WTC11 (cell line): Measurements from ENCODE around the gene RYR3. TPM values are rescaled to one million over a fixed set of nuclear protein-coding genes. Genes with fewer than 3 reads are reported as not detected.

Experiments used
- ATAC-seq: fragments of 200-7000 bp; cut with Tn5 transposase; 2 replicates; pipeline ENCODE4 v1.10.0; 2021; ENCODE audit warnings: mild to moderate bottlenecking, moderate library complexity
- CTCF ChIA-PET: fragments of 300-600 bp; sonication (Branson Sonifier 250); formaldehyde crosslinking; loops from one replicate; lab custom pipeline; 2021; ENCODE audit warnings: antibody characterized with exemption; lab: Charles Lee
- POLR2A ChIA-PET: fragments of 350-600 bp; sonication (Branson Sonifier 250); formaldehyde crosslinking; loops from one replicate; lab custom pipeline; 2021; ENCODE audit warnings: antibody characterized with exemption; lab: Charles Lee
- DNase-seq: peaks from one replicate; pipeline ENCODE4 v3.0.0; 2021; ENCODE audit warnings: low spot score
- H3K27ac Mint-ChIP-seq: 2 replicates; pipeline ENCODE4 v1.8.0; 2021; ENCODE audit warnings: mixed read lengths
- H3K27me3 Mint-ChIP-seq: 2 replicates; pipeline ENCODE4 v1.8.0; 2021; ENCODE audit warnings: low read depth, mild to moderate bottlenecking, moderate library complexity, mixed read lengths
- H3K36me3 Mint-ChIP-seq: 2 replicates; pipeline ENCODE4 v1.8.0; 2021; ENCODE audit warnings: mixed read lengths
- H3K4me1 Mint-ChIP-seq: 2 replicates; pipeline ENCODE4 v1.8.0; 2022; ENCODE audit warnings: mixed read lengths
- H3K4me3 Mint-ChIP-seq: 2 replicates; pipeline ENCODE4 v1.8.0; 2021; ENCODE audit warnings: mild to moderate bottlenecking, moderate library complexity, mixed read lengths
- H3K9me3 Mint-ChIP-seq: 2 replicates; pipeline ENCODE4 v1.8.0; 2021; ENCODE audit warnings: mixed read lengths
- CBFB ChIP-seq: sonication (generic); formaldehyde crosslinking; IDR thresholded peaks from 2 replicates; pipeline ENCODE4 v1.8.1; 2022; ENCODE audit warnings: mild to moderate bottlenecking, low read depth, missing genetic modification reagents
- CDX4 ChIP-seq: fragments of 250-450 bp; sonication (Bioruptor Pico); IDR thresholded peaks from 2 replicates; pipeline ENCODE4 v1.9.0; 2021; ENCODE audit warnings: moderate library complexity, mild to moderate bottlenecking, inconsistent platforms, borderline replicate concordance
- CREM ChIP-seq: sonication (generic); formaldehyde crosslinking; IDR thresholded peaks from 2 replicates; pipeline ENCODE4 v1.8.1; 2022; ENCODE audit warnings: mild to moderate bottlenecking, missing genetic modification reagents, moderate library complexity
- ELF4 ChIP-seq: sonication (generic); formaldehyde crosslinking; IDR thresholded peaks from 2 replicates; pipeline ENCODE4 v1.8.1; 2022; ENCODE audit warnings: low read depth, mild to moderate bottlenecking, moderate library complexity, missing genetic modification reagents
- ESRRA ChIP-seq: sonication (generic); formaldehyde crosslinking; IDR thresholded peaks from 2 replicates; pipeline ENCODE4 v1.8.1; 2022; ENCODE audit warnings: mild to moderate bottlenecking, missing genetic modification reagents, borderline replicate concordance
- ETV6 ChIP-seq: sonication (generic); formaldehyde crosslinking; IDR thresholded peaks from 2 replicates; pipeline ENCODE4 v1.8.1; 2022; ENCODE audit warnings: mild to moderate bottlenecking, missing genetic modification reagents
- IRF1 ChIP-seq: sonication (generic); formaldehyde crosslinking; IDR thresholded peaks from 2 replicates; pipeline ENCODE4 v1.8.0; 2023; ENCODE audit warnings: missing genetic modification reagents
- IRF2 ChIP-seq: sonication (generic); formaldehyde crosslinking; IDR thresholded peaks from 2 replicates; pipeline ENCODE4 v1.8.0; 2022; ENCODE audit warnings: low read depth, missing genetic modification reagents, borderline replicate concordance
- KAT7 ChIP-seq: sonication (generic); formaldehyde crosslinking; IDR thresholded peaks from 2 replicates; pipeline ENCODE4 v1.8.1; 2023; ENCODE audit warnings: missing genetic modification reagents, mild to moderate bottlenecking, borderline replicate concordance
- MAX ChIP-seq: sonication (generic); formaldehyde crosslinking; IDR thresholded peaks from 2 replicates; pipeline ENCODE4 v1.8.0; 2022; ENCODE audit warnings: mild to moderate bottlenecking, missing genetic modification reagents
- MLX ChIP-seq: sonication (generic); formaldehyde crosslinking; IDR thresholded peaks from 2 replicates; pipeline ENCODE4 v1.8.1; 2023; ENCODE audit warnings: mild to moderate bottlenecking, missing genetic modification reagents, moderate library complexity
- NFE2L1 ChIP-seq: sonication (generic); formaldehyde crosslinking; IDR thresholded peaks from 2 replicates; pipeline ENCODE4 v1.8.1; 2023; ENCODE audit warnings: missing genetic modification reagents
- NR3C1 ChIP-seq: sonication (generic); formaldehyde crosslinking; conservative IDR thresholded peaks from 2 replicates; pipeline ENCODE4 v1.8.1; 2023; ENCODE audit warnings: low read depth, mild to moderate bottlenecking, missing genetic modification reagents
- SOX15 ChIP-seq: fragments of 250-450 bp; sonication (Bioruptor Pico); IDR thresholded peaks from 2 replicates; pipeline ENCODE4 v1.9.0; 2021; ENCODE audit warnings: mild to moderate bottlenecking
- TEAD4 ChIP-seq: sonication (generic); formaldehyde crosslinking; IDR thresholded peaks from 2 replicates; pipeline ENCODE4 v1.8.0; 2022; ENCODE audit warnings: mild to moderate bottlenecking, missing genetic modification reagents
- TP53 ChIP-seq: sonication (generic); formaldehyde crosslinking; IDR thresholded peaks from 2 replicates; pipeline ENCODE4 v1.8.1; 2023; ENCODE audit warnings: mild to moderate bottlenecking, missing genetic modification reagents
- ZNF138 ChIP-seq: sonication (generic); formaldehyde crosslinking; conservative IDR thresholded peaks from 2 replicates; pipeline ENCODE4 v1.8.1; 2022; ENCODE audit warnings: mild to moderate bottlenecking, moderate library complexity, missing genetic modification reagents
- ZNF671 ChIP-seq: fragments of 250-450 bp; sonication (Bioruptor Pico); IDR thresholded peaks from 2 replicates; pipeline ENCODE4 v1.8.0; 2021; ENCODE audit warnings: mild to moderate bottlenecking
- total RNA-seq: library from RNA; stranded (reverse); gene quantifications from 3 replicates; pipeline ENCODE4 v1.2.3, GENCODE V29; 2021
- TF ChIP-seq, protein P1 (sequence below): sonication (generic); formaldehyde crosslinking; IDR thresholded peaks from 2 replicates; pipeline ENCODE4 v1.8.0; 2022; ENCODE audit warnings: mild to moderate bottlenecking, missing genetic modification reagents
- TF ChIP-seq, protein P2 (sequence below): fragments of 250-450 bp; sonication (Bioruptor Pico); IDR thresholded peaks from 2 replicates; pipeline ENCODE4 v1.8.0; 2021; ENCODE audit warnings: mild to moderate bottlenecking
- TF ChIP-seq, protein P3 (sequence below): sonication (generic); formaldehyde crosslinking; IDR thresholded peaks from 2 replicates; pipeline ENCODE4 v1.8.0; 2022; ENCODE audit warnings: mild to moderate bottlenecking, missing genetic modification reagents
- TF ChIP-seq, protein P4 (sequence below): sonication (generic); formaldehyde crosslinking; IDR thresholded peaks from 2 replicates; pipeline ENCODE4 v1.8.0; 2022; ENCODE audit warnings: mild to moderate bottlenecking, missing genetic modification reagents

RYR3 gene
- total RNA-seq, 1 experiment from 2014 or later, result 1.4 TPM

GRCh38 chr15:33551860-33552259 lies 241.1 kb downstream of the RYR3 start (continued):
- TF ChIP-seq, protein P1, sequence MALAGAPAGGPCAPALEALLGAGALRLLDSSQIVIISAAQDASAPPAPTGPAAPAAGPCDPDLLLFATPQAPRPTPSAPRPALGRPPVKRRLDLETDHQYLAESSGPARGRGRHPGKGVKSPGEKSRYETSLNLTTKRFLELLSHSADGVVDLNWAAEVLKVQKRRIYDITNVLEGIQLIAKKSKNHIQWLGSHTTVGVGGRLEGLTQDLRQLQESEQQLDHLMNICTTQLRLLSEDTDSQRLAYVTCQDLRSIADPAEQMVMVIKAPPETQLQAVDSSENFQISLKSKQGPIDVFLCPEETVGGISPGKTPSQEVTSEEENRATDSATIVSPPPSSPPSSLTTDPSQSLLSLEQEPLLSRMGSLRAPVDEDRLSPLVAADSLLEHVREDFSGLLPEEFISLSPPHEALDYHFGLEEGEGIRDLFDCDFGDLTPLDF (CRISPR knock-in tag), result no peak

DNA sequence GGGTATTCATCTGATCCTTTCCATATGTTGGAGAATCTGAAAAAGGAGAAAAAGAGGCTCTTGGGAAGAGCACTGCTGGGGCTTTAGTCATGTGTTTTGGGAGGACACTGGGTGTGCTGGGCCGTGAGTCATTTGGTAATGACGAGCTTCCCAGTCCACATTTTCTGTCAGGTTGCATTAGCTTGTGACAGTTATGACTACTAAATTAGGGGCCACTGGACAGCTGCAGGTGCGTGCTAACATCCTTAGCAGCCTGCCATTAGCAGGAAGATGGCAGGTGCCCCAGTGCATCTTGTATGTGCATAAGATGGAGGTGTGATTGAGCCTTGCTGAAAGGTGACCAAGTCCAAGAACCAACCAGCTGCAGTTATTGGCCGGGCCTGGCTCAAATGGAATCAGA lies 242.4 kb downstream of the RYR3 start:
- no peak for ATAC-seq
- Mint-ChIP-seq H3K4me3 (no peak overlapping the region), H3K27me3 (no peaks in the 10 kb centered on the region; the same call in 1 of the 2 replicates)
- no peak for TF ChIP-seq SOX15 (CRISPR knock-in tag)
- no peak for TF ChIP-seq CDX4 (CRISPR knock-in tag)
- TF ChIP-seq NR3C1 (CRISPR knock-in tag), result no peak
- TF ChIP-seq ELF4, result no peak
- TF ChIP-seq, protein P2, sequence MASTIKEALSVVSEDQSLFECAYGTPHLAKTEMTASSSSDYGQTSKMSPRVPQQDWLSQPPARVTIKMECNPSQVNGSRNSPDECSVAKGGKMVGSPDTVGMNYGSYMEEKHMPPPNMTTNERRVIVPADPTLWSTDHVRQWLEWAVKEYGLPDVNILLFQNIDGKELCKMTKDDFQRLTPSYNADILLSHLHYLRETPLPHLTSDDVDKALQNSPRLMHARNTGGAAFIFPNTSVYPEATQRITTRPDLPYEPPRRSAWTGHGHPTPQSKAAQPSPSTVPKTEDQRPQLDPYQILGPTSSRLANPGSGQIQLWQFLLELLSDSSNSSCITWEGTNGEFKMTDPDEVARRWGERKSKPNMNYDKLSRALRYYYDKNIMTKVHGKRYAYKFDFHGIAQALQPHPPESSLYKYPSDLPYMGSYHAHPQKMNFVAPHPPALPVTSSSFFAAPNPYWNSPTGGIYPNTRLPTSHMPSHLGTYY (CRISPR knock-in tag), result no peak
- no peak for TF ChIP-seq MLX
- no peak for TF ChIP-seq TEAD4
- TF ChIP-seq CBFB (CRISPR knock-in tag), result no peak
- TF ChIP-seq, all 79 proteins: peak for 0
- H3K4me1 Mint-ChIP-seq, result peaks cover 16% of the 10 kb centered on the region
- no peaks in the 10 kb centered on the region for H3K36me3 Mint-ChIP-seq
- ChIA-PET CTCF (no interaction called here), POLR2A (no interaction called here)
- peaks cover 3% of the 10 kb centered on the region; the same call in 1 of the 2 replicates for H3K9me3 Mint-ChIP-seq
- H3K27ac Mint-ChIP-seq, result no peak overlapping the region
- DNase-seq, result no peak

DNA sequence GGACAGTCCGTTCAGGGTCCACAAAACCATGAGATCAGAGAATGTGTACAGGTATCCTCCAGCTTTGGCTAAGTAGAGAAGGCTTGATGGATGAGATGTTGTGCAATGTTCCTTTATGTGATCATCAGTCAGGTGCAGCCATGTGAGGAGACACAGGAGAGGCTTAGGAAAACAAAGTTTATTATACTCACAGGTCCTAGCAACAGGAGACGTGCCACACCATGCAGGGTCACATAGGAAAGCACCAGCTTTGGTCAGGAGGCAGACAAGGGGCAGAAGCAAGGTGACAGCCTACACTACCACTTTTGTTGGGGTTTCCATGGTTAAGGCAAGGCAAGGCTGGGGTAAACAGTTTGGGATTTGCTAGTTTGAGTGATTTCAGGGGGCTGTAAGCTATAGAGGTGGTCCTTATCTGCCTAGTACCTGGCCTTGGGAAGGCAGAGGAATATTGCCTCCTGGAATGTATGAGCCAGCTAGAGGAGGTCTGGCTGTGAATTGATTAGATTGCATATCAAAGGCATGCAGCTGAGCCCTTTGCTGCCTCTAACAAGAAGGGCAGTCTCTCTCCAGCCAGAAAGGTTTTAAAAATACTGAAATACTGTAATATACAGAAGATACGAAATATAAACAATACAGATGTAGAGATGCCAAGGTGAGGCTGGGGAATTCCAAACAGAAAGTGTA lies 248.6 kb downstream of the RYR3 start:
- no peaks in the 10 kb centered on the region for H3K36me3 Mint-ChIP-seq
- H3K27ac Mint-ChIP-seq, result no peak overlapping the region
- DNase-seq (peak; percentile 16), ATAC-seq (peak; percentile 91)
- no peak overlapping the region for H3K4me3 Mint-ChIP-seq
- POLR2A ChIA-PET, result no interaction called here
- CTCF ChIA-PET, result interaction anchor here (1.0 kb wide), 1 partner anchor 11 kb away, joined by 4 read pairs; no protein-coding TSS in a partner anchor
- no peak for TF ChIP-seq ESRRA (CRISPR knock-in tag)
- TF ChIP-seq, all 79 proteins: peak for 0
- Mint-ChIP-seq H3K4me1 (peaks cover 33% of the 10 kb centered on the region), H3K27me3 (peaks cover 32% of the 10 kb centered on the region), H3K9me3 (no peaks in the 10 kb centered on the region)

- POLR2A ChIA-PET, result interaction anchor here (0.6 kb wide), 1 partner anchor 58 kb away, joined by 7 read pairs; no protein-coding TSS in a partner anchor
- H3K27ac Mint-ChIP-seq, result peak overlapping the region; percentile 50; the same call in 1 of the 2 replicates
- H3K27me3 Mint-ChIP-seq, result peaks cover 32% of the 10 kb centered on the region
- peaks cover 33% of the 10 kb centered on the region for H3K4me1 Mint-ChIP-seq
- peaks cover 8% of the 10 kb centered on the region; the same call in 1 of the 2 replicates for H3K9me3 Mint-ChIP-seq
- CTCF ChIA-PET, result interaction anchor here (0.7 to 1.0 kb wide), 2 partner anchors 47 to 113 kb away, joined by 4 read pairs; no protein-coding TSS in a partner anchor
- no peak for DNase-seq
- ATAC-seq, result peak; percentile 40
- no peaks in the 10 kb centered on the region for H3K36me3 Mint-ChIP-seq
- H3K4me3 Mint-ChIP-seq, result no peak overlapping the region
- TF ChIP-seq TP53 (CRISPR knock-in tag) (no peak), KAT7 (CRISPR knock-in tag) (no peak), ZNF671 (CRISPR knock-in tag) (no peak), ZNF138 (CRISPR knock-in tag) (no peak), IRF1 (no peak), ETV6 (no peak), MAX (no peak), NFE2L1 (no peak), IRF2 (CRISPR knock-in tag) (no peak), CREM (no peak)
- TF ChIP-seq, protein P3, sequence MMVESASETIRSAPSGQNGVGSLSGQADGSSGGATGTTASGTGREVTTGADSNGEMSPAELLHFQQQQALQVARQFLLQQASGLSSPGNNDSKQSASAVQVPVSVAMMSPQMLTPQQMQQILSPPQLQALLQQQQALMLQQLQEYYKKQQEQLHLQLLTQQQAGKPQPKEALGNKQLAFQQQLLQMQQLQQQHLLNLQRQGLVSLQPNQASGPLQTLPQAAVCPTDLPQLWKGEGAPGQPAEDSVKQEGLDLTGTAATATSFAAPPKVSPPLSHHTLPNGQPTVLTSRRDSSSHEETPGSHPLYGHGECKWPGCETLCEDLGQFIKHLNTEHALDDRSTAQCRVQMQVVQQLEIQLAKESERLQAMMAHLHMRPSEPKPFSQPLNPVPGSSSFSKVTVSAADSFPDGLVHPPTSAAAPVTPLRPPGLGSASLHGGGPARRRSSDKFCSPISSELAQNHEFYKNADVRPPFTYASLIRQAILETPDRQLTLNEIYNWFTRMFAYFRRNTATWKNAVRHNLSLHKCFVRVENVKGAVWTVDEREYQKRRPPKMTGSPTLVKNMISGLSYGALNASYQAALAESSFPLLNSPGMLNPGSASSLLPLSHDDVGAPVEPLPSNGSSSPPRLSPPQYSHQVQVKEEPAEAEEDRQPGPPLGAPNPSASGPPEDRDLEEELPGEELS (CRISPR knock-in tag), result no peak
- TF ChIP-seq, protein P4, sequence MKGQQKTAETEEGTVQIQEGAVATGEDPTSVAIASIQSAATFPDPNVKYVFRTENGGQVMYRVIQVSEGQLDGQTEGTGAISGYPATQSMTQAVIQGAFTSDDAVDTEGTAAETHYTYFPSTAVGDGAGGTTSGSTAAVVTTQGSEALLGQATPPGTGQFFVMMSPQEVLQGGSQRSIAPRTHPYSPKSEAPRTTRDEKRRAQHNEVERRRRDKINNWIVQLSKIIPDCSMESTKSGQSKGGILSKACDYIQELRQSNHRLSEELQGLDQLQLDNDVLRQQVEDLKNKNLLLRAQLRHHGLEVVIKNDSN, result no peak
Observed at GRCh38 chr15:33561407-33561806, 250.6 kb downstream of the RYR3 start.
